Mononuclear cell (primary cell): ENCODE data around the gene CTLA4. TPM values are rescaled to one million over a fixed set of nuclear protein-coding genes. Genes with fewer than 3 reads are reported as not detected.
"Not testable (repeated sequence)": the region's sequence is repeated elsewhere in the genome, so short reads cannot be mapped to it uniquely, and the experiment has no call there.

Experiments used
- H3K27me3 ChIP-seq: 2 replicates; pipeline ENCODE4 v1.6.0; 2011; ENCODE audit warnings: low read length, control low read depth; ENCODE audit not compliant: insufficient read depth
- H3K4me1 ChIP-seq: 2 replicates; pipeline ENCODE4 v1.5.1; 2011; ENCODE audit warnings: mild to moderate bottlenecking, low read length, control low read depth; ENCODE audit not compliant: insufficient read depth
- H3K4me3 ChIP-seq: 2 replicates; pipeline ENCODE4 v1.5.1; 2011; ENCODE audit warnings: mild to moderate bottlenecking, low read length, moderate library complexity
- H3K9me3 ChIP-seq: 2 replicates; pipeline ENCODE4 v1.5.1; 2011; ENCODE audit warnings: low read depth, mild to moderate bottlenecking, control low read depth, low read length
- total RNA-seq: library from RNA; depleted of rRNA; stranded (reverse); fragments of >200 nt; gene quantifications from one replicate; pipeline ENCODE4 v1.2.3, GENCODE V29; 2012

CTLA4 gene
- total RNA-seq, 1 donor: 38.5 TPM

DNA sequence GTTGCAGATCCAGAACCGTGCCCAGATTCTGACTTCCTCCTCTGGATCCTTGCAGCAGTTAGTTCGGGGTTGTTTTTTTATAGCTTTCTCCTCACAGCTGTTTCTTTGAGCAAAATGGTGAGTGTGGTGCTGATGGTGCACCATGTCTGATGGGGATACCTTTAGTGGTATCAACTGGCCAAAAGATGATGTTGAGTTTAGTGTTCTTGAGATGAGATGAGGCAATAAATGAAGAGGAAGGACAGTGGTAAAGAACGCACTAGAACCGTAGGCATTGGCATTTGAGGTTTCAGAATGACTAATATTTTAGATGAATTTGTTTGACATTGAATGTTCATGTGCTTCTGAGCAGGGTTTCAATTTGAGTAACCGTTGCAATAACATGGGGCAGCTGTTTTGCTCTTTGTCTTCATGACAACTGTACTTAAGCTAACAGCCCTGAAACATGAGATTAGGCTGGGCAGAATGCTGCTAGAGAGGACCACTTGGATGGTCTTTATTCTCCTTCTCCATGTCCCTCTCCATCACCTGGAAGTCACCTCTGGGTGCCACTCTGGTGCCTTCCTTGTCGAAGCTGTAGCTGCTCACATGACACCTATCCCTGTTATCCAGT, 3.9 kb downstream of the CTLA4 start:
- Histone ChIP-seq H3K9me3 (no peaks in the 10 kb centered on the region), H3K27me3 (no peaks in the 10 kb centered on the region), H3K4me3 (no peak overlapping the region), H3K4me1 (peaks cover 42% of the 10 kb centered on the region)

- Histone ChIP-seq H3K9me3 (no peaks in the 10 kb centered on the region), H3K4me1 (peaks cover 42% of the 10 kb centered on the region), H3K4me3 (no peak overlapping the region), H3K27me3 (no peaks in the 10 kb centered on the region)
These were observed 5.9 kb downstream of the CTLA4 start for GRCh38 chr2:203873461-203873860.

- H3K9me3 ChIP-seq: no peaks in the 10 kb centered on the region
- no peaks in the 10 kb centered on the region for H3K27me3 ChIP-seq
- peaks cover 41% of the 10 kb centered on the region for H3K4me1 ChIP-seq
- H3K4me3 ChIP-seq: no peak overlapping the region
These were observed 6.5 kb downstream of the CTLA4 start for GRCh38 chr2:203873921-203874631.

DNA sequence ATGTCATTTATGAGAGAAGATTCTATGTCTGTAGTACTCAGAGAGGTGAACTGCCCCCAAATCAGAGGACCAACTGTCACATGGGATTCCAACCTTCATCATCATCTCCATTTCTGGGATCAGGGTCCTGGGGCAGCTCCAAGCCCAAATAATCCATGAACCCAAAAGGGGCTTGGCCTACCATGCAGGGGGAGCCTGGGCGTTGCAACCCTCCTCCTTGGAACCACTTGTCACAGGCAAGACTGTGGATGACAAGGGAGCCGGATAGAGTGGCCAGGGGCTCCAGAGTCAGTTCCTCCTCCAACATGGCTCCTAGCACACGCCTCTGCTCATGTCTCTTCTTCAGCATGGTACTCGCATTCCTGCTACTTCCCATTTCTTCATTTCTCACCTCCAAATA, 7.9 kb downstream of the CTLA4 start:
- no peaks in the 10 kb centered on the region for H3K27me3 ChIP-seq
- H3K9me3 ChIP-seq: no peaks in the 10 kb centered on the region
- H3K4me1 ChIP-seq: peaks cover 39% of the 10 kb centered on the region
- no peak overlapping the region for H3K4me3 ChIP-seq

GRCh38 chr2:203876328-203876727, 8.8 kb downstream of the CTLA4 start:
- Histone ChIP-seq H3K4me3 (no peak overlapping the region), H3K27me3 (no peaks in the 10 kb centered on the region), H3K9me3 (no peaks in the 10 kb centered on the region), H3K4me1 (peaks cover 35% of the 10 kb centered on the region)

DNA sequence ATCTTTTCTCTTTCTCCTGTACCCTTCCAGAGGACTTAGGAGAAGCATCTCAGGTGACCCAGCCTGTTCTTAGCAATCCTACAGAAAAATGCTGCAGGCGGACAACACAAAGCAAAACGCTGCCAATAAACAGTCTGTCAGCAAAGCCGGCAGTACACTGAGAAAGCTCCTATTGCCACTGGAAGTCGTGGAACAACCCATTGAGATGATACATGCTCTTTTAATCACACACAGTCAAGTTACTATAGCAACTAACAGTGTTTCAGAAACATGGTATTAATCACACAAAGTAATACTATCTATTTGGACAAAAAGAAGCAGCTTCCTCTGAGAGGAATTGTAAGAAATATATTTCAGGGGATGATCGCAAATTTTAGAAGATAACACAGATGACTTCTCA, 10.5 kb downstream of the CTLA4 start:
- H3K4me3 ChIP-seq: no peak overlapping the region
- peaks cover 22% of the 10 kb centered on the region for H3K4me1 ChIP-seq
- no peaks in the 10 kb centered on the region for H3K9me3 ChIP-seq
- H3K27me3 ChIP-seq: no peaks in the 10 kb centered on the region

- no peak overlapping the region for H3K4me3 ChIP-seq
- no peaks in the 10 kb centered on the region for H3K27me3 ChIP-seq
These were observed 13.1 kb downstream of the CTLA4 start for GRCh38 chr2:203880557-203881125.

GRCh38 chr2:203881185-203881584, 13.6 kb downstream of the CTLA4 start:
- not testable (repeated sequence) for H3K27me3 ChIP-seq, H3K9me3 ChIP-seq, H3K4me3 ChIP-seq
- peaks cover 25% of the 10 kb centered on the region for H3K4me1 ChIP-seq

More at GRCh38 chr2:203880557-203881125, 13.1 kb downstream of the CTLA4 start:
- peaks cover 19% of the 10 kb centered on the region for H3K4me1 ChIP-seq
- no peaks in the 10 kb centered on the region for H3K9me3 ChIP-seq

GRCh38 chr2:203882551-203882950, 15.0 kb downstream of the CTLA4 start:
- H3K27me3 ChIP-seq: no peaks in the 10 kb centered on the region
- peaks cover 37% of the 10 kb centered on the region for H3K4me1 ChIP-seq
- no peak overlapping the region for H3K4me3 ChIP-seq
- H3K9me3 ChIP-seq: no peaks in the 10 kb centered on the region

DNA sequence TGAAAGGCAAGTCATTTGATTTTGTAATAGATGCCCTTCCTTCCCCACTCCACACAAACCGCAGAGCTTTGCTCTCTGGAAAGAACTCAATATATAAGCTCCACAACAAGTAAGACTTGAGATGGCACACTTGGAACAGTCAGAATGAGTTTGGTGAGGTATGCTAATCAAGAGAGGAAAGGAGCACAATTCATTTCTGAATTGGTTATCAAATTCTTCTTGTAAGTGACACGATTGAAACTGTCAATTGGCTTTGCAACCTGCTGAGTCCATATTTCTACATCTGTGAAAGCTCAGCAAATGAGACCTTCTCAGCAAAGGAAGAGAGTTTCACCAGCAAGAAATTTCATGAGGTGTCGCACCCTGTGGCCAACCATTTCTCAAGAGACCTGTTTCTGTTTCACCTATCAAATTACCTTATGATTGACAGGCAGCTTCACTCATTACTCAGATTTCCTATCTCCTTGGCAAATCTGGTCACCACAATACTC, 19.1 kb downstream of the CTLA4 start:
- Histone ChIP-seq H3K27me3 (no peaks in the 10 kb centered on the region), H3K4me3 (no peak overlapping the region), H3K9me3 (no peaks in the 10 kb centered on the region), H3K4me1 (peaks cover 55% of the 10 kb centered on the region)

GRCh38 chr2:203887677-203888076, 20.1 kb downstream of the CTLA4 start:
- no peak overlapping the region for H3K4me3 ChIP-seq

GRCh38 chr2:203889542-203889941, 22.0 kb downstream of the CTLA4 start:
- H3K4me3 ChIP-seq: no peak overlapping the region
- peaks cover 80% of the 10 kb centered on the region for H3K4me1 ChIP-seq

More at GRCh38 chr2:203887677-203888076, 20.1 kb downstream of the CTLA4 start:
- Histone ChIP-seq H3K4me1 (peaks cover 65% of the 10 kb centered on the region), H3K27me3 (no peaks in the 10 kb centered on the region), H3K9me3 (no peaks in the 10 kb centered on the region)

GRCh38 chr2:203889944-203890343, 22.4 kb downstream of the CTLA4 start:
- Histone ChIP-seq H3K27me3 (no peaks in the 10 kb centered on the region), H3K4me3 (no peak overlapping the region), H3K4me1 (peaks cover 84% of the 10 kb centered on the region), H3K9me3 (no peaks in the 10 kb centered on the region)

More at GRCh38 chr2:203889542-203889941, 22.0 kb downstream of the CTLA4 start:
- Histone ChIP-seq H3K9me3 (no peaks in the 10 kb centered on the region), H3K27me3 (no peaks in the 10 kb centered on the region)

GRCh38 chr2:203890733-203891132, 23.2 kb downstream of the CTLA4 start:
- no peak overlapping the region for H3K4me3 ChIP-seq
- no peaks in the 10 kb centered on the region for H3K27me3 ChIP-seq
- peaks cover 83% of the 10 kb centered on the region for H3K4me1 ChIP-seq
- H3K9me3 ChIP-seq: no peaks in the 10 kb centered on the region

- Histone ChIP-seq H3K27me3 (no peaks in the 10 kb centered on the region), H3K4me1 (peaks cover 83% of the 10 kb centered on the region)
These were observed 23.9 kb downstream of the CTLA4 start for GRCh38 chr2:203891474-203891873.

More at GRCh38 chr2:203891474-203891873, 23.9 kb downstream of the CTLA4 start:
- Histone ChIP-seq H3K9me3 (no peaks in the 10 kb centered on the region), H3K4me3 (no peak overlapping the region)
